ENCODE results near the gene SAE1.

DNA sequence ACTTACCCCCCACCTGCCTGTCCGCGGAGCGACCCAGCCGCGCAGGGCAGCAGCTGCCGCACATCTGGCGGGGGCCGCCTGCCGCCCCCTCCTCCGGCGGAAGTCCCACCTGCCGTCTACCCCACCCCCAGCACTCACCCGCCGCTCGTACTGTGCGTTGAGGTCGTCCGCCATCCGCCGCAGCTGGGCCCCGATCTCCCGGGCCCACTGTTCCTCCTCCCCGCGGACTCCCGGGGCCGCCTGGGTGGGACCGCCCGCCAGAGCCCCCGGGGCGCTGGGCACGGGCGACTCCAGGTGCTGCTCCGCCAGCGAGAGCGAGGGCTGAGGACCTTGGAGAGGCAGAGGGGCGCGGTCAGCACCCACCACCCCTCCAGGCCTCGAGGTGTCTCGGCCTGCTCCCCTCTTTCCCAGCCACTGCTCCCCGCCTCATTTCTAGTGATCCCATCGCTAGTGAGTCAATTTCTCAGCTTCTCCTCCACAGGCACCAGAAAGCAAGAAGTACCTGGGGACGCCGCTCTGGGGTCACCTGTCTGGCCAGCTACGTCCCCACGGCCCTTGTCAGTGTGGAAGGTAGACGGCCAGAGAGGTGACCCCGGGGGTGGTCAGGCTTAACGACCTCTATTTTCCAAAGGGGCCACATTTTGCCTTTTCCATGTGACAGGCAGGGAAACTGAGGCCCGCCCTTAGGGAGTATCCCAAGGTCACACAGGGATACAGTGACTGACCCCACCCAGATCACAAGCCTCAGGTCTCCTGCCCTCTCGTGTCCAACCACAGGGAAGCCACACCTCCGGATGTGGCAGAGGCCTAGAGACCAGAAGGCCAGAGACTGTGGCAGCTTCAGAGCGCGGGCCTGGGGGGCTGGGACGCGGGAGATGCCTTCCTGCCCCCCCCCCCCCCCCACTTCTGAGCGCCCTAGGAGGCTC is 96.1 kb downstream of the SAE1 start:
- no peak for TF ChIP-seq EZH2phosphoT487 (IDR thresholded peaks at IDR 0.05; ENCODE audit: insufficient read depth, low read depth)
- TF ChIP-seq EZH2 (IDR thresholded peaks at IDR 0.05; ENCODE audit: insufficient read depth, poor library complexity, severe bottlenecking) = no peak
